Measurements from ENCODE around the gene SPACA5B.
"Not testable (repeated sequence)": the region's sequence is repeated elsewhere in the genome, so short reads cannot be mapped to it uniquely, and the experiment has no call there.

The SPACA5B gene

GRCh38 chrX:48130326-48130725 lies at the start of gene SPACA5B:
Gene SPACA5B, plus strand, starts transcription at chrX:48130626. Its CDS starts 62 bp downstream, at chrX:48130688.
- not testable (repeated sequence) for DNase-seq (ENCODE audit: low read depth)

- no peak for DNase-seq (ENCODE audit: low read depth)
Observed at GRCh38 chrX:48083212-48083611, 47.2 kb upstream of the SPACA5B start.

- no peak for DNase-seq (ENCODE audit: low read depth)
Observed at GRCh38 chrX:48083706-48084105, 46.7 kb upstream of the SPACA5B start.

GRCh38 chrX:48086082-48086481 lies 44.3 kb upstream of the SPACA5B start:
- no peak for DNase-seq (ENCODE audit: low read depth)

GRCh38 chrX:48090123-48090522 lies 40.3 kb upstream of the SPACA5B start:
- no peak for DNase-seq (ENCODE audit: low read depth)

GRCh38 chrX:48092558-48092957 lies 37.9 kb upstream of the SPACA5B start:
- DNase-seq (ENCODE audit: low read depth), result not testable (repeated sequence)

GRCh38 chrX:48101443-48101842 lies 29.0 kb upstream of the SPACA5B start:
- DNase-seq (ENCODE audit: low read depth), result no peak

GRCh38 chrX:48102874-48103374 lies 27.5 kb upstream of the SPACA5B start:
- no peak for DNase-seq (ENCODE audit: low read depth)

GRCh38 chrX:48107717-48108116 lies 22.7 kb upstream of the SPACA5B start:
- no peak for DNase-seq (ENCODE audit: low read depth)

- DNase-seq (ENCODE audit: low read depth), result not testable (repeated sequence)
Observed at GRCh38 chrX:48125286-48125685, 5.1 kb upstream of the SPACA5B start.

GRCh38 chrX:48132308-48132844 lies 1.9 kb downstream of the SPACA5B start:
- DNase-seq (ENCODE audit: low read depth), result not testable (repeated sequence)

GRCh38 chrX:48139076-48139475 lies 8.7 kb downstream of the SPACA5B start:
- not testable (repeated sequence) for DNase-seq (ENCODE audit: low read depth)

- DNase-seq (ENCODE audit: low read depth), result not testable (repeated sequence)
Observed at GRCh38 chrX:48141810-48142508, 11.5 kb downstream of the SPACA5B start.

GRCh38 chrX:48142697-48143096 lies 12.3 kb downstream of the SPACA5B start:
- DNase-seq (ENCODE audit: low read depth), result not testable (repeated sequence)

- DNase-seq (ENCODE audit: low read depth), result no peak
Observed at GRCh38 chrX:48153769-48154168, 23.3 kb downstream of the SPACA5B start.

- no peak for DNase-seq (ENCODE audit: low read depth)
Observed at GRCh38 chrX:48154796-48155195, 24.4 kb downstream of the SPACA5B start.

- no peak for DNase-seq (ENCODE audit: low read depth)
Observed at GRCh38 chrX:48156014-48156413, 25.6 kb downstream of the SPACA5B start.

GRCh38 chrX:48165241-48165640 lies 34.8 kb downstream of the SPACA5B start:
- no peak for DNase-seq (ENCODE audit: low read depth)

GRCh38 chrX:48166322-48166721 lies 35.9 kb downstream of the SPACA5B start:
- not testable (repeated sequence) for DNase-seq (ENCODE audit: low read depth)

GRCh38 chrX:48179691-48180090 lies 49.3 kb downstream of the SPACA5B start:
- DNase-seq (ENCODE audit: low read depth), result no peak

- DNase-seq (ENCODE audit: low read depth), result no peak
Observed at GRCh38 chrX:48180811-48181210, 50.4 kb downstream of the SPACA5B start.

- not testable (repeated sequence) for DNase-seq (ENCODE audit: low read depth)
Observed at GRCh38 chrX:48181882-48182281, 51.5 kb downstream of the SPACA5B start.
